ENCODE results near the gene CNTNAP2. TPM values are rescaled to one million over a fixed set of nuclear protein-coding genes. Genes with fewer than 3 reads are reported as not detected.
A peak's percentile ranks its signal among the peaks of the same experiment; 100 is the strongest.

The CNTNAP2 gene
- total RNA-seq, 1 experiment from 2014 or later, result 42.5 TPM

DNA sequence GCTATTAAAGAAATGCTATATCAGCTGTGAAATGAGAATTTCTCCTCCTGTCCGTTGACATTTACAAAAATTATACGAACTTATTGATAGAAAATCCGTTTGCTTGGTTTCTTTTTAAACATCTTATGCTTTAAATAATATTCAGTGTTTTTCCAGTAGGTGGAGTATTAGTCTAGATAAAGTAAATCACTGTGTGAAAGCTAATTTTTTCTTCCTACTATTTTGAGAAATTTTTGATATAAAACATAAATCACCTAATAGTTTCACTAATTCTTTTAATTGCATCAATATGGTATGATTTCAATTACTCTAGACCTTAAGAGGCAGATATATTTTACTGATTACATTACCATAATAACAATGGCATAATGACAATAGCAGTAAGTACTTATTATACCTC, 2138.7 kb downstream of the CNTNAP2 start:
- no peak overlapping the region for H3K4me3 Mint-ChIP-seq (ENCODE audit: unreplicated experiment)
- intact Hi-C loops (cut with micrococcal nuclease; ENCODE audit: unreplicated experiment), result no loop called here
- H3K9me3 ChIP-seq, result peaks cover 11% of the 10 kb centered on the region; the same call in 1 of the 2 replicates
- no peaks in the 10 kb centered on the region for H3K27me3 ChIP-seq (replicated peaks; ENCODE audit: control insufficient read depth, insufficient read depth, low read length)
- H3K4me3 ChIP-seq (ENCODE audit: low read depth, low read length), result no peak overlapping the region
- H3K36me3 ChIP-seq (ENCODE audit: control insufficient read depth, insufficient read depth, low read length), result no peaks in the 10 kb centered on the region
- CTCF ChIA-PET, result no interaction called here
- BruUV-seq (replicated peaks), result no TSS peak
- H3K36me3 Mint-ChIP-seq (ENCODE audit: insufficient read depth, unreplicated experiment), result no peaks in the 10 kb centered on the region
- POLR2A ChIA-PET, result no interaction called here
- H3K9me3 Mint-ChIP-seq (ENCODE audit: unreplicated experiment), result peaks cover 24% of the 10 kb centered on the region
- TF ChIP-seq, protein P1, sequence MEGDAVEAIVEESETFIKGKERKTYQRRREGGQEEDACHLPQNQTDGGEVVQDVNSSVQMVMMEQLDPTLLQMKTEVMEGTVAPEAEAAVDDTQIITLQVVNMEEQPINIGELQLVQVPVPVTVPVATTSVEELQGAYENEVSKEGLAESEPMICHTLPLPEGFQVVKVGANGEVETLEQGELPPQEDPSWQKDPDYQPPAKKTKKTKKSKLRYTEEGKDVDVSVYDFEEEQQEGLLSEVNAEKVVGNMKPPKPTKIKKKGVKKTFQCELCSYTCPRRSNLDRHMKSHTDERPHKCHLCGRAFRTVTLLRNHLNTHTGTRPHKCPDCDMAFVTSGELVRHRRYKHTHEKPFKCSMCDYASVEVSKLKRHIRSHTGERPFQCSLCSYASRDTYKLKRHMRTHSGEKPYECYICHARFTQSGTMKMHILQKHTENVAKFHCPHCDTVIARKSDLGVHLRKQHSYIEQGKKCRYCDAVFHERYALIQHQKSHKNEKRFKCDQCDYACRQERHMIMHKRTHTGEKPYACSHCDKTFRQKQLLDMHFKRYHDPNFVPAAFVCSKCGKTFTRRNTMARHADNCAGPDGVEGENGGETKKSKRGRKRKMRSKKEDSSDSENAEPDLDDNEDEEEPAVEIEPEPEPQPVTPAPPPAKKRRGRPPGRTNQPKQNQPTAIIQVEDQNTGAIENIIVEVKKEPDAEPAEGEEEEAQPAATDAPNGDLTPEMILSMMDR (IDR thresholded peaks at IDR 0.05; ENCODE audit: insufficient read depth in 1 of 2, low read depth in 1 of 2, low read length in 1 of 2, severe bottlenecking in 1 of 2, unreplicated experiment in 1 of 2), result peak in 1 of 2 experiments; percentile 16
- no peak for DNase-seq
- H3K4me1 Mint-ChIP-seq (ENCODE audit: low read depth, unreplicated experiment), result no peaks in the 10 kb centered on the region
- no peaks in the 10 kb centered on the region for H3K4me1 ChIP-seq
- H3K27ac Mint-ChIP-seq (ENCODE audit: unreplicated experiment), result no peak overlapping the region
- H3K27me3 Mint-ChIP-seq (ENCODE audit: insufficient read depth, unreplicated experiment), result peaks cover 3% of the 10 kb centered on the region

DNA sequence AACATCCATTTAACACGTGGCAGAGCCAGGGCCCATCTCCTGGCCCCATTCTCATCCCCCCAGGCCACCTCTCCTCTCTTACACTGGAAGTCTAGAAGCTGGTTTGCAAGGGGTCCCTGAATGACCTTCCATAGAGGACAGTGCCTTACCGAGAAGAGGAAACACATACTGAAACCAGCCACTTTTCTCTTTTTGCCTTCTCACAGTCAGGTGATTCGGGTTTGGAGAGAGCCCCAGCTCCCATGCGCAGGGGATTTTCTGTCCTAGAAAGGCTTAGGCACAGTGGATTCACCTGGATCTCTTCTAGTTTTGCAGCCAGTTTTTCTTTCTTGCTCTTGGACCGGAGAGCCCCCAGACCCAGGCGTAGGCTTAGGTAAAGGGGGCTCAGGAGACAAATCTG, 2139.8 kb downstream of the CNTNAP2 start:
- H3K4me1 ChIP-seq, result no peaks in the 10 kb centered on the region
- Mint-ChIP-seq H3K27ac (ENCODE audit: unreplicated experiment) (no peak overlapping the region), H3K9me3 (ENCODE audit: unreplicated experiment) (peaks cover 14% of the 10 kb centered on the region), H3K4me3 (ENCODE audit: unreplicated experiment) (no peak overlapping the region), H3K27me3 (ENCODE audit: insufficient read depth, unreplicated experiment) (peaks cover 3% of the 10 kb centered on the region), H3K36me3 (ENCODE audit: insufficient read depth, unreplicated experiment) (no peaks in the 10 kb centered on the region), H3K4me1 (ENCODE audit: low read depth, unreplicated experiment) (no peaks in the 10 kb centered on the region)
- H3K4me3 ChIP-seq (ENCODE audit: low read depth, low read length), result no peak overlapping the region
- CTCF ChIA-PET, result no interaction called here
- DNase-seq, result no peak
- H3K36me3 ChIP-seq (ENCODE audit: control insufficient read depth, insufficient read depth, low read length), result no peaks in the 10 kb centered on the region
- H3K27me3 ChIP-seq (replicated peaks; ENCODE audit: control insufficient read depth, insufficient read depth, low read length), result no peaks in the 10 kb centered on the region
- BruUV-seq (replicated peaks), result no TSS peak
- H3K9me3 ChIP-seq, result peaks cover 1% of the 10 kb centered on the region; the same call in 1 of the 2 replicates
- intact Hi-C loops (cut with micrococcal nuclease; ENCODE audit: unreplicated experiment), result no loop called here
- TF ChIP-seq, protein P1 (IDR thresholded peaks at IDR 0.05; ENCODE audit: insufficient read depth in 1 of 2, low read depth in 1 of 2, low read length in 1 of 2, severe bottlenecking in 1 of 2, unreplicated experiment in 1 of 2), result no peak
- POLR2A ChIA-PET, result no interaction called here

DNA sequence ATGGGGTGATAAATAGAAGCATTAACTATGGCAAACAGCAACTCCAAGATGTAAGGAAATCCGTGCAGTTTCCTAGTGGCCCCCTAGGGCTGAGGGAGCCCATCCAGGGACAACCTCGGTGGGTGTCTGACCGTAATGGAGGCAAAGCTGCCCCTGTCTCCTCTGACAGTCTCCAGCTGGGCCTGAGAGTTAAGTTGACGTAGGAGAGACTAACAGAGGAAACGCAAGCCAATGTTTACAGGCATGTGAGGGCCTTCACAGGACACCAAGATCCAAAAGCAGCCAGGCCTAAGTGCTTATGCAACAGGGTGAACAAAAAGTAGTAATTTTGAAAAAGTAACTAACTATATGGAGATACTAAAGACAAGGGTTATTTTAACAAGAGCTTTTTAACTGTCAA, 2144.0 kb downstream of the CNTNAP2 start:
- peaks cover 9% of the 10 kb centered on the region for H3K4me1 Mint-ChIP-seq (ENCODE audit: low read depth, unreplicated experiment)
- Histone ChIP-seq H3K9me3 (no peaks in the 10 kb centered on the region), H3K27me3 (replicated peaks; ENCODE audit: control insufficient read depth, insufficient read depth, low read length) (no peaks in the 10 kb centered on the region), H3K4me1 (peaks cover 3% of the 10 kb centered on the region; the same call in 1 of the 2 replicates), H3K36me3 (ENCODE audit: control insufficient read depth, insufficient read depth, low read length) (no peaks in the 10 kb centered on the region), H3K4me3 (ENCODE audit: low read depth, low read length) (no peak overlapping the region)
- H3K36me3 Mint-ChIP-seq (ENCODE audit: insufficient read depth, unreplicated experiment), result peaks cover 4% of the 10 kb centered on the region
- no peak overlapping the region for H3K27ac Mint-ChIP-seq (ENCODE audit: unreplicated experiment)
- no peak for DNase-seq
- intact Hi-C loops (cut with micrococcal nuclease; ENCODE audit: unreplicated experiment), result no loop called here
- no peak overlapping the region for H3K4me3 Mint-ChIP-seq (ENCODE audit: unreplicated experiment)
- TF ChIP-seq, protein P1 (IDR thresholded peaks at IDR 0.05; ENCODE audit: insufficient read depth in 1 of 2, low read depth in 1 of 2, low read length in 1 of 2, severe bottlenecking in 1 of 2, unreplicated experiment in 1 of 2), result no peak
- ChIA-PET POLR2A (no interaction called here), CTCF (interaction anchor here (1.0 kb wide), 1 partner anchor 18 kb away, joined by 4 read pairs; no protein-coding TSS in a partner anchor)
- H3K9me3 Mint-ChIP-seq (ENCODE audit: unreplicated experiment), result no peaks in the 10 kb centered on the region
- BruUV-seq (replicated peaks), result no TSS peak
- H3K27me3 Mint-ChIP-seq (ENCODE audit: insufficient read depth, unreplicated experiment), result no peaks in the 10 kb centered on the region

Data from Caco-2 (cell line).